AG08395 (cell line): ENCODE measurements around the gene BCR.
"Not testable (repeated sequence)": the region's sequence is repeated elsewhere in the genome, so short reads cannot be mapped to it uniquely, and the experiment has no call there.

Experiments
- DNase-seq: peaks from one replicate; pipeline ENCODE4 v3.0.0; 2012; ENCODE audit warnings: mixed read lengths, low spot score

BCR gene

GRCh38 chr22:23180301-23180892 lies at the start of gene BCR:
TSS of gene BCR (plus strand) at chr22:23180509. CDS start at chr22:23180961, 452 bp downstream.
- peak; percentile 89 for DNase-seq

GRCh38 chr22:23130697-23131096 lies 49.6 kb upstream of the BCR start:
- no peak for DNase-seq

GRCh38 chr22:23131931-23132330 lies 48.4 kb upstream of the BCR start:
- no peak for DNase-seq

GRCh38 chr22:23132376-23133091 lies 47.8 kb upstream of the BCR start:
- no peak for DNase-seq

- no peak for DNase-seq
These were observed 46.4 kb upstream of the BCR start for GRCh38 chr22:23133922-23134321.

- not testable (repeated sequence) for DNase-seq
These were observed 43.3 kb upstream of the BCR start for GRCh38 chr22:23136991-23137390.

GRCh38 chr22:23137468-23137867 lies 42.8 kb upstream of the BCR start:
- DNase-seq = no peak

GRCh38 chr22:23137905-23138561 lies 42.3 kb upstream of the BCR start:
- no peak for DNase-seq

- DNase-seq = no peak
These were observed 41.5 kb upstream of the BCR start for GRCh38 chr22:23138584-23139435.

GRCh38 chr22:23140385-23140784 lies 39.9 kb upstream of the BCR start:
- no peak for DNase-seq

GRCh38 chr22:23142546-23143105 lies 37.7 kb upstream of the BCR start:
- DNase-seq = no peak

- no peak for DNase-seq
These were observed 37.2 kb upstream of the BCR start for GRCh38 chr22:23143119-23143518.

GRCh38 chr22:23144432-23144831 lies 35.9 kb upstream of the BCR start:
- DNase-seq = no peak

- peak; percentile 99 for DNase-seq
These were observed 35.1 kb upstream of the BCR start, which contains the start of gene RAB36 for GRCh38 chr22:23144932-23145877. TSS of gene RAB36 (plus strand) at chr22:23145477. CDS start at chr22:23146617, 1,140 bp downstream.

- no peak for DNase-seq
These were observed 34.3 kb upstream of the BCR start for GRCh38 chr22:23145878-23146470.

GRCh38 chr22:23146478-23147205 lies 33.7 kb upstream of the BCR start:
- no peak for DNase-seq

- DNase-seq = no peak
These were observed 32.5 kb upstream of the BCR start for GRCh38 chr22:23147617-23148387.

- DNase-seq = no peak
These were observed 30.5 kb upstream of the BCR start for GRCh38 chr22:23149743-23150238.

GRCh38 chr22:23150762-23151161 lies 29.5 kb upstream of the BCR start:
- no peak for DNase-seq
